22Rv1 (cell line): ENCODE measurements around the gene UBE2O.

Experiments used
- CTCF ChIP-seq: fragments of 450-650 bp; IDR thresholded peaks from 2 replicates; pipeline ENCODE4 v1.5.1; 2017; ENCODE audit warnings: mild to moderate bottlenecking
- ZFX ChIP-seq: fragments of 450-650 bp; IDR thresholded peaks from 2 replicates; pipeline ENCODE4 v1.6.1; 2017; ENCODE audit warnings: antibody characterized with exemption, borderline replicate concordance

- TF ChIP-seq ZFX = no peak
- TF ChIP-seq CTCF = no peak
These were observed 35.3 kb downstream of the UBE2O start for GRCh38 chr17:76417499-76418143.
